Activated CD4-positive, alpha-beta T cell treated with anti-CD3 and anti-CD28 coated beads for 24 hours (primary cell): ENCODE data around the gene GDF2.

Experiments used
- DNase-seq, 2 donors: peaks; one replicate each; pipeline ENCODE4 v3.0.0-alpha.2; 2020; ENCODE audit warnings: low read depth in 2 of 2

Gene GDF2

GRCh38 chr10:47368431-47369180 lies 46.4 kb downstream of the GDF2 start:
- DNase-seq, result no peak

GRCh38 chr10:47369251-47369894 lies 47.1 kb downstream of the GDF2 start:
- no peak for DNase-seq

- no peak for DNase-seq
Measured at GRCh38 chr10:47370015-47370767, 47.9 kb downstream of the GDF2 start.

GRCh38 chr10:47370878-47371277 lies 48.6 kb downstream of the GDF2 start:
- DNase-seq, result no peak

GRCh38 chr10:47371629-47372485 lies 49.6 kb downstream of the GDF2 start:
- no peak for DNase-seq

- no peak for DNase-seq
Measured at GRCh38 chr10:47372726-47373125, 50.5 kb downstream of the GDF2 start.

- DNase-seq, result no peak
Measured at GRCh38 chr10:47374611-47375536, 52.6 kb downstream of the GDF2 start.

- DNase-seq, result no peak
Measured at GRCh38 chr10:47376522-47377220, 54.4 kb downstream of the GDF2 start.
